H1 (cell line): Measurements from ENCODE around the gene OR2AG1. TPM values are rescaled to one million over a fixed set of nuclear protein-coding genes. Genes with fewer than 3 reads are reported as not detected.

Experiments used
- CTCF ChIA-PET: fragments of 300-600 bp; sonication (Branson Sonifier 250); formaldehyde crosslinking; loops from one replicate; lab custom pipeline; 2021; ENCODE audit not compliant: partially characterized antibody; lab: Charles Lee
- POLR2A ChIA-PET: fragments of 300-600 bp; sonication (Branson Sonifier 250); formaldehyde crosslinking; loops from one replicate; lab custom pipeline; 2021; ENCODE audit warnings: inconsistent platforms; ENCODE audit not compliant: partially characterized antibody; lab: Charles Lee
- DNase-seq, 2 experiments: peaks; one replicate each; pipeline versions ENCODE4 v3.0.0 to v3.0.0-alpha.2; 2010 to 2022; ENCODE audit warnings: low spot score in 2 of 2, low read depth in 1 of 2, mixed read lengths in 1 of 2
- FAIRE-seq: peaks from 2 replicates; lab custom pipeline; 2011; peaks lifted over from hg19 to GRCh38; lab: Jason Lieb, UNC
- H2AFZ ChIP-seq: 2 replicates; pipeline ENCODE4 v1.8.1; 2012; ENCODE audit warnings: low read length, inconsistent platforms
- H2AK5ac ChIP-seq: 2 replicates; pipeline ENCODE4 v1.6.1; 2013; ENCODE audit warnings: low read depth, low read length
- H2BK120ac ChIP-seq: replicated peaks from 2 replicates; pipeline ENCODE3; 2013; ENCODE audit warnings: low read depth, low read length, inconsistent platforms
- H2BK12ac ChIP-seq: 2 replicates; pipeline ENCODE4 v1.6.1; 2013; ENCODE audit warnings: low read depth, low read length
- H2BK15ac ChIP-seq: 2 replicates; pipeline ENCODE4 v1.6.1; 2013; ENCODE audit warnings: low read length
- H2BK20ac ChIP-seq: 2 replicates; pipeline ENCODE4 v1.6.1; 2013; ENCODE audit warnings: low read length
- H2BK5ac ChIP-seq: 2 replicates; pipeline ENCODE4 v1.6.1; 2013; ENCODE audit warnings: low read depth, low read length
- H3K14ac ChIP-seq: 2 replicates; pipeline ENCODE4 v1.6.1; 2013; ENCODE audit warnings: inconsistent platforms; ENCODE audit not compliant: insufficient read length
- H3K18ac ChIP-seq: 2 replicates; pipeline ENCODE4 v1.6.1; 2013; ENCODE audit warnings: low read length; ENCODE audit errors: extremely low read depth
- H3K23ac ChIP-seq: 2 replicates; pipeline ENCODE4 v1.6.1; 2013; ENCODE audit warnings: inconsistent platforms; ENCODE audit not compliant: insufficient read length
- H3K23me2 ChIP-seq: 2 replicates; pipeline ENCODE4 v1.6.1; 2013; ENCODE audit warnings: low read depth, low read length
- H3K27ac ChIP-seq: 2 replicates; pipeline ENCODE4 v1.6.1; 2011; ENCODE audit warnings: low read depth, low read length, inconsistent platforms
- H3K27me3 ChIP-seq, 4 experiments: replicated peaks in 1 of 4; 1 replicate in 1 of 4; 2 replicates in 3 of 4; pipeline versions ENCODE4 v1.6.1 to v1.8.1; 2011 to 2013; ENCODE audit warnings: low read length in 3 of 4, mild to moderate bottlenecking in 3 of 4, inconsistent platforms in 2 of 4, mixed read lengths in 2 of 4, moderate library complexity in 1 of 4; ENCODE audit not compliant: control insufficient read depth in 3 of 4, insufficient read depth in 3 of 4; ENCODE audit errors: extremely low read depth in 1 of 4
- H3K36me3 ChIP-seq, 4 experiments: 2 replicates each; pipeline versions ENCODE4 v1.6.1 to v1.8.1; 2011 to 2013; ENCODE audit warnings: mild to moderate bottlenecking in 4 of 4, low read length in 3 of 4, moderate library complexity in 2 of 4, control low read depth in 1 of 4, inconsistent platforms in 1 of 4; ENCODE audit not compliant: insufficient read depth in 4 of 4, control insufficient read depth in 2 of 4
- H3K4ac ChIP-seq: replicated peaks from 2 replicates; pipeline ENCODE3; 2013; ENCODE audit warnings: low read length, low read depth, mixed read lengths, inconsistent platforms; ENCODE audit not compliant: insufficient read length
- H3K4me1 ChIP-seq, 4 experiments: replicated peaks in 1 of 4; 1 replicate in 1 of 4; 2 replicates in 3 of 4; pipeline versions ENCODE4 v1.6.1 to v1.8.1; 2011 to 2013; ENCODE audit warnings: low read length in 3 of 4, inconsistent platforms in 2 of 4, mixed read lengths in 1 of 4; ENCODE audit not compliant: insufficient read depth in 4 of 4, control insufficient read depth in 3 of 4
- H3K4me2 ChIP-seq, 2 experiments: 2 replicates each; pipeline versions ENCODE4 v1.6.1 to v1.8.1; 2011 to 2013; ENCODE audit warnings: low read depth in 2 of 2, low read length in 2 of 2, control low read depth in 1 of 2, inconsistent platforms in 1 of 2, mild to moderate bottlenecking in 1 of 2; ENCODE audit not compliant: insufficient read depth in 1 of 2
- H3K4me3 ChIP-seq, 4 experiments: fragments of 200-600, 300-600 bp in 1 of 4; sonication (generic), shearing (Covaris generic), sonication (Bioruptor Twin) in 1 of 4; 2 replicates each; pipeline versions ENCODE4 v1.5.1 to v1.8.1; 2011 to 2016; ENCODE audit warnings: low read length in 4 of 4, low read depth in 3 of 4, control low read depth in 2 of 4, inconsistent platforms in 2 of 4, mild to moderate bottlenecking in 2 of 4, mixed read lengths in 1 of 4, moderate library complexity in 1 of 4; ENCODE audit not compliant: insufficient read depth in 2 of 4; ENCODE audit errors: extremely low read depth in 1 of 4
- H3K56ac ChIP-seq: replicated peaks from 2 replicates; pipeline ENCODE3; 2013; ENCODE audit warnings: low read depth, mild to moderate bottlenecking, mixed read lengths, low read length, inconsistent platforms; ENCODE audit not compliant: insufficient read length
- H3K79me1 ChIP-seq: 2 replicates; pipeline ENCODE4 v1.6.1; 2013; ENCODE audit warnings: low read depth, low read length, control low read depth
- H3K79me2 ChIP-seq, 2 experiments: 2 replicates each; pipeline versions ENCODE4 v1.6.1 to v1.8.1; 2012 to 2013; ENCODE audit warnings: low read length in 2 of 2, mild to moderate bottlenecking in 2 of 2, inconsistent platforms in 1 of 2; ENCODE audit not compliant: insufficient read depth in 2 of 2, control insufficient read depth in 1 of 2
- H3K9ac ChIP-seq, 4 experiments: replicated peaks in 1 of 4; 1 replicate in 1 of 4; 2 replicates in 3 of 4; pipeline versions ENCODE4 v1.6.1 to v1.8.1; 2011 to 2013; ENCODE audit warnings: low read depth in 3 of 4, low read length in 3 of 4, control low read depth in 2 of 4, mild to moderate bottlenecking in 2 of 4, moderate library complexity in 2 of 4, inconsistent platforms in 1 of 4; ENCODE audit errors: extremely low read depth in 1 of 4
- H3K9me3 ChIP-seq, 2 experiments: 2 replicates each; pipeline versions ENCODE4 v1.6.1 to v1.8.1; 2012 to 2013; ENCODE audit warnings: mild to moderate bottlenecking in 2 of 2, moderate library complexity in 2 of 2, control low read depth in 1 of 2, inconsistent platforms in 1 of 2, low read depth in 1 of 2, low read length in 1 of 2, mixed read lengths in 1 of 2; ENCODE audit not compliant: insufficient read depth in 2 of 2
- H4K20me1 ChIP-seq, 2 experiments: replicated peaks in 1 of 2; 2 replicates each; pipeline versions ENCODE3 to v1.8.1; 2011 to 2013; ENCODE audit warnings: inconsistent platforms in 2 of 2, low read length in 2 of 2, mild to moderate bottlenecking in 1 of 2; ENCODE audit not compliant: insufficient read depth in 2 of 2, control insufficient read depth in 1 of 2
- H4K5ac ChIP-seq: 2 replicates; pipeline ENCODE4 v1.6.1; 2013; ENCODE audit warnings: low read length, low read depth, mixed read lengths, inconsistent platforms; ENCODE audit not compliant: insufficient read length
- H4K8ac ChIP-seq: 2 replicates; pipeline ENCODE4 v1.8.0; 2013; ENCODE audit warnings: mild to moderate bottlenecking, moderate library complexity, low read length, inconsistent platforms; ENCODE audit not compliant: insufficient read depth; ENCODE audit errors: extremely low read depth
- H4K91ac ChIP-seq: replicated peaks from 2 replicates; pipeline ENCODE3; 2013; ENCODE audit warnings: low read length, mixed read lengths, inconsistent platforms; ENCODE audit not compliant: insufficient read length
- CHD1 ChIP-seq: IDR thresholded peaks from 2 replicates; pipeline ENCODE4 v1.6.1; 2012; ENCODE audit warnings: low read depth, low read length, improper control_type of control experiment
- FOSL1 ChIP-seq: IDR thresholded peaks from 2 replicates; pipeline ENCODE4 v1.6.1; 2011; ENCODE audit warnings: mild to moderate bottlenecking, low read depth, low read length, moderate library complexity; ENCODE audit not compliant: insufficient read depth
- GABPA ChIP-seq: IDR thresholded peaks from 2 replicates; pipeline ENCODE4 v1.6.1; 2011; ENCODE audit warnings: mild to moderate bottlenecking, low read length, moderate library complexity, borderline replicate concordance; ENCODE audit not compliant: insufficient read depth
- JUN ChIP-seq: IDR thresholded peaks from 2 replicates; pipeline ENCODE4 v1.6.1; 2011; ENCODE audit warnings: low read depth, mild to moderate bottlenecking, improper control_type of control experiment, low read length
- KDM1A ChIP-seq: fragments of 200-600, 300-600 bp; sonication (generic); IDR thresholded peaks from 2 replicates; pipeline ENCODE4 v1.7.1; 2016; ENCODE audit warnings: mild to moderate bottlenecking, low read length, borderline replicate concordance
- KDM4A ChIP-seq: IDR thresholded peaks from one replicate; pipeline ENCODE4 v1.7.1; 2012; ENCODE audit warnings: low read depth, mild to moderate bottlenecking, moderate library complexity, low read length, inconsistent platforms; ENCODE audit not compliant: severe bottlenecking
- MAFK ChIP-seq: IDR thresholded peaks from 2 replicates; pipeline ENCODE4 v1.6.1; 2012; ENCODE audit warnings: low read depth, mild to moderate bottlenecking, improper control_type of control experiment, low read length
- MAX ChIP-seq: IDR thresholded peaks from 2 replicates; pipeline ENCODE4 v1.6.1; 2012; ENCODE audit warnings: inconsistent platforms
- SIN3A ChIP-seq, 2 experiments: IDR thresholded peaks in 1 of 2; conservative IDR thresholded peaks in 1 of 2; 2 replicates each; pipeline ENCODE4 v1.6.1; 2011 to 2012; ENCODE audit warnings: low read length in 2 of 2, improper control_type of control experiment in 1 of 2, low read depth in 1 of 2, mild to moderate bottlenecking in 1 of 2
- SIRT6 ChIP-seq: IDR thresholded peaks from one replicate; pipeline ENCODE4 v1.7.1; 2012; ENCODE audit warnings: low read length, inconsistent platforms
- SP1 ChIP-seq: IDR thresholded peaks from 2 replicates; pipeline ENCODE4 v1.6.1; 2011; ENCODE audit warnings: low read depth, low read length
- TEAD4 ChIP-seq: IDR thresholded peaks from 2 replicates; pipeline ENCODE4 v1.6.1; 2012; ENCODE audit warnings: low read depth, low read length, inconsistent platforms, mixed read lengths
- ZNF274 ChIP-seq: IDR thresholded peaks from 2 replicates; pipeline ENCODE4 v1.7.0; 2012; ENCODE audit warnings: low read length, borderline replicate concordance; ENCODE audit errors: extremely low read depth
- polyA plus RNA-seq, 7 experiments: library from polyadenylated mRNA; depleted of rRNA in 3 of 7; stranded (reverse) in 5 of 7; unstranded in 2 of 7; fragments of >200 nt in 5 of 7; fragments of 200-250 nt in 2 of 7; gene quantifications; 1 replicate in 5 of 7; 2 replicates in 1 of 7; 4 replicates in 1 of 7; pipeline versions ENCODE4 v1.2.1 to v1.2.3, GENCODE V29; 2011 to 2013; ENCODE audit warnings: missing spikeins in 2 of 7, mixed read lengths in 2 of 7
- total RNA-seq: library from RNA; stranded (reverse); fragmentation: NEBNext Ultra II Directional; extraction: Animal tissue kit (Norgen Biotek cat#: 25700); gene quantifications from 2 replicates; pipeline ENCODE4 v1.2.1, GENCODE V29; 2021

The OR2AG1 gene
- total and polyA plus RNA-seq, 2 of the 8 experiments (the other 6 are each of a cell fraction or from before 2014, with no cell fraction given), result not detected

GRCh38 chr11:6778518-6778917 lies 4.3 kb upstream of the OR2AG1 start:
- ChIA-PET POLR2A (no interaction called here), CTCF (interaction anchor here (1.5 to 1.6 kb wide), 2 partner anchors 23 to 41 kb away, joined by 4 to 5 read pairs; no protein-coding TSS in a partner anchor)
- H3K27ac ChIP-seq, result no peak overlapping the region

More at GRCh38 chr11:6778518-6778917, 4.3 kb upstream of the OR2AG1 start:
- Histone ChIP-seq H3K14ac (no peak overlapping the region), H3K4ac (no peak overlapping the region), H2BK20ac (no peak overlapping the region), H2AFZ (no peak overlapping the region), H2BK5ac (no peak overlapping the region), H4K20me1 (no peaks in the 10 kb centered on the region), H4K8ac (no peak overlapping the region), H2BK120ac (no peak overlapping the region), H2AK5ac (no peak overlapping the region), H3K9ac (no peak overlapping the region), H2BK15ac (no peak overlapping the region), H3K9me3 (no peaks in the 10 kb centered on the region), H3K23ac (no peak overlapping the region), H2BK12ac (no peak overlapping the region), H3K79me2 (no peaks in the 10 kb centered on the region), H3K56ac (no peak overlapping the region), H3K4me2 (no peak overlapping the region), H3K27me3 (no peaks in the 10 kb centered on the region), H4K91ac (no peak overlapping the region), H3K4me1 (no peaks in the 10 kb centered on the region), H3K18ac (no peak overlapping the region), H3K4me3 (no peak overlapping the region), H3K23me2 (no peaks in the 10 kb centered on the region), H3K79me1 (no peaks in the 10 kb centered on the region), H4K5ac (no peak overlapping the region), H3K36me3 (no peaks in the 10 kb centered on the region)
- TF ChIP-seq GABPA (no peak), FOSL1 (no peak), JUN (no peak), SP1 (no peak), KDM4A (no peak), SIRT6 (no peak), ZNF274 (no peak), TEAD4 (no peak), MAFK (no peak), KDM1A (no peak), MAX (no peak), CHD1 (no peak), SIN3A (conservative IDR thresholded peaks at IDR 0.05 in 1 of 2, IDR thresholded peaks at IDR 0.05 in 1 of 2; ENCODE audit: low read depth in 1 of 2, low read length in 2 of 2) (no peak)
- FAIRE-seq (no peak), DNase-seq (no peak)
